Spleen (tissue), 13 donors: ENCODE data around the gene CASP6. TPM values are rescaled to one million over a fixed set of nuclear protein-coding genes. Genes with fewer than 3 reads are reported as not detected.
A peak's percentile ranks its signal among the peaks of the same experiment; 100 is the strongest.

Source experiments
- DNase-seq: peaks from one replicate; pipeline ENCODE4 v3.0.0-alpha.2; 2020
- H3K27ac ChIP-seq, 8 donors: fragments of 200-600 bp; sonication (generic) in 7 of 8; 1 replicate in 4 of 8; 2 replicates in 4 of 8; pipeline versions ENCODE4 v1.5.0 to v1.8.0; 2016 to 2021; ENCODE audit warnings: inconsistent platforms in 4 of 8, mild to moderate bottlenecking in 4 of 8, moderate library complexity in 1 of 8
- H3K27me3 ChIP-seq, 7 donors: fragments of 200-600 bp; sonication (generic) in 6 of 7; replicated peaks in 1 of 7; 1 replicate in 4 of 7; 2 replicates in 3 of 7; pipeline versions ENCODE4 v1.5.0 to v1.8.0; 2016 to 2021; ENCODE audit warnings: inconsistent platforms in 3 of 7, mild to moderate bottlenecking in 1 of 7
- H3K36me3 ChIP-seq, 6 donors: fragments of 200-600 bp; sonication (generic) in 5 of 6; 1 replicate in 4 of 6; 2 replicates in 2 of 6; pipeline versions ENCODE4 v1.5.0 to v1.8.0; 2016 to 2021; ENCODE audit warnings: inconsistent platforms in 2 of 6
- H3K4me1 ChIP-seq, 6 donors: fragments of 200-600 bp; sonication (generic) in 5 of 6; 1 replicate in 3 of 6; 2 replicates in 3 of 6; pipeline versions ENCODE4 v1.5.0 to v1.8.0; 2016 to 2021; ENCODE audit warnings: inconsistent platforms in 3 of 6
- H3K4me3 ChIP-seq, 8 donors: fragments of 200-600 bp; sonication (generic) in 7 of 8; 1 replicate in 4 of 8; 2 replicates in 4 of 8; pipeline versions ENCODE4 v1.5.0 to v1.8.0; 2016 to 2021; ENCODE audit warnings: inconsistent platforms in 4 of 8, mild to moderate bottlenecking in 4 of 8, moderate library complexity in 2 of 8
- H3K9me3 ChIP-seq, 8 donors: fragments of 200-600 bp; sonication (generic) in 7 of 8; 1 replicate in 4 of 8; 2 replicates in 4 of 8; pipeline versions ENCODE4 v1.5.0 to v1.8.0; 2016 to 2021; ENCODE audit warnings: inconsistent platforms in 4 of 8
- POLR2A ChIP-seq, 3 donors: fragments of 450-650 bp; IDR thresholded peaks; one replicate each; pipeline ENCODE4 v1.5.1; 2017; ENCODE audit warnings: antibody characterized with exemption in 3 of 3, mild to moderate bottlenecking in 1 of 3
- POLR2AphosphoS5 ChIP-seq, 3 donors: sonication (generic); formaldehyde crosslinking; IDR thresholded peaks; one replicate each; pipeline ENCODE4 v1.5.1; 2017; ENCODE audit warnings: antibody characterized with exemption in 3 of 3
- WGBS, 5 donors: extraction: QIAGEN DNeasy Blood & Tissue Kit in 3 of 5; methylation state at CpG; one replicate each; pipeline versions ENCODE4 v1.1.5 to v1.1.7; 2013 to 2018; 5-methylcytosine and 5-hydroxymethylcytosine counted together
- intact Hi-C: fragments of 100-400 bp; cut with DNase I; formaldehyde crosslinking; loops from one replicate; pipeline ENCODE4 v1.15.0; 2023; ENCODE audit warnings: low total_unique reads
- long read RNA-seq, 2 donors: transcript quantifications; one replicate each; lab custom pipeline, GENCODE V29; 2026
- polyA plus RNA-seq, 3 donors: library from polyadenylated mRNA; stranded (reverse); fragments of 200-250 nt; gene quantifications; one replicate each; pipeline ENCODE4 v1.2.1, GENCODE V29; 2013
- total RNA-seq, 7 donors: library from RNA; depleted of rRNA in 3 of 7; stranded (reverse); fragments of >200 nt in 3 of 7; fragmentation: NEBNext Ultra II Directional in 4 of 7; extraction: Animal tissue kit (Norgen Biotek cat#: 25700) in 4 of 7; gene quantifications; one replicate each; pipeline versions ENCODE4 v1.1.0 to v1.2.1, GENCODE V29; 2016 to 2021
- TF ChIP-seq, protein P1 (sequence below), 11 experiments: fragments of 200-600 bp in 7 of 11; fragments of 450-650 bp in 4 of 11; sonication (generic) in 4 of 11; IDR thresholded peaks in 8 of 11; conservative IDR thresholded peaks in 3 of 11; 1 replicate in 7 of 11; 2 replicates in 4 of 11; pipeline versions ENCODE4 v1.4.0 to v1.8.0; 2016 to 2021; ENCODE audit warnings: antibody characterized with exemption in 11 of 11, inconsistent platforms in 4 of 11, mild to moderate bottlenecking in 1 of 11
- donor health status: healthy with polysubstance abuse.
- donor health status: DM: no; HTN: no; CAD: no; lungs with moderate emphysema.
- donor health status: DM: no; HTN: no; CAD: no.
- donor health status: Bipolar disorder and iron deficiency.
- donor health status: healthy.
- donor health status: DM: no; HTN: no; CAD: no.
- donor health status: DM: yes; HTN: yes; CAD: no.

The CASP6 gene
- total RNA-seq (10 to 100 TPM; 11.5 to 34.5 (median 15.4) TPM), polyA plus RNA-seq (10 to 100 TPM in 2 of 3 donors, 1 to 10 TPM in 1; 7.7 to 15.3 (median 10.1) TPM)
- long read RNA-seq, donor 1, transcript CASP6-201 (7 exons, 1,548 nt): major isoform, 10 of 51 reads
- long read RNA-seq, donor 1, partial matches to known transcripts: 8 of 51 reads
- long read RNA-seq, donor 1, other reads (novel, unspliced or antisense): 32 of 51 reads
- long read RNA-seq, donor 2, transcript CASP6-201 (7 exons, 1,548 nt): major isoform, 13 of 13 reads
- long read RNA-seq, donor 2, partial matches to known transcripts: 0 of 13 reads
- long read RNA-seq, donor 2, other reads (novel, unspliced or antisense): 0 of 13 reads

DNA sequence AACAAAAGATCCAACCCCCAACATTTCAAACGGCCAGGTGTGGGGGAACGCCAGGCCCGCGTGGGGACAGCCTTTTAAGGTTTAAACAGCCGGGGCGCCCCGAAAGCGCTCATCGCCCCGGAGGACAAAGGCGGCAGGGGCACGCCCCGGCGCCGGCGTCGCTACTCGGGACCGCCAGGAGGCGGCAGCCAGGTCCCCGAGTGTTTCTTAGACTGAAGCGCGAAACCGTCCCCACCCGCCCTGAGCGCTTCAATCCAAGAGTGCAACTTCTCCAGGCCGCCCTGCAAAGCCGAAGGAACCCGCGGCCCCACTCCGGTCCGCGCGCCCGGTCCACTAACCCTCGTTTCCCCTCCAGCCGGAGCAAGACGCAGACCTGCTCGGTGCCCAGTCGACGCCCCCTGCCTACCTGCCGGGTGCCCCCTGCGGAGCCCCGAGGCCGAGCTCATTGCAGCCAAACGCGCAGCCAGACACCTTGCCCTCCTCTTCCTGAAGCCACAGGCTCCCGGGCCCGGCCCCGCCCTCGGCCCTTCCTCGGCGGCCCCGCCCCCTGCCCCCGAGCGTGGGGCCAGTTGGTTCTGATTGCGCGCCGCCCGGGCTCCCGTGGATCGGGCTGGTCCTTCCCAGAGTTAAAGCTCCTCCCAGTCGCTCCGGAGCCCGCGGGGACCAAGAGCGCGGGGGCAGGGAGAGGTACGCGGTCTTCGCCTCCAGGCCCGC, at the start of gene CASP6:
CASP6 (minus strand) TSS at position 496 of the 714 bp plus-strand sequence; CDS start at position 446, 50 bp downstream.
- peak; percentile 95 for DNase-seq
- 1 to 2% (median 1%) methylated on average over 10 to 72 of the region's 72 CpGs for WGBS, 5 donors
- Histone ChIP-seq H3K4me1 (peaks cover 12 to 42% (median 22%) of the 10 kb centered on the region in 6 donors), H3K36me3 (peaks cover 0 to 6% (median 0%) of the 10 kb centered on the region in 6 donors), H3K9me3 (no peaks in the 10 kb centered on the region), H3K27me3 (no peaks in the 10 kb centered on the region), H3K27ac (peak within 1 kb of the TSS; percentile 74 to 91 (median 87)), H3K4me3 (peak within 1 kb of the TSS; percentile 53 to 90 (median 78))
- TF ChIP-seq POLR2AphosphoS5 (IDR thresholded peaks at IDR 0.05) (peak; percentile 76 to 89 (median 86)), POLR2A (IDR thresholded peaks at IDR 0.05) (no peak)
- TF ChIP-seq, protein P1, sequence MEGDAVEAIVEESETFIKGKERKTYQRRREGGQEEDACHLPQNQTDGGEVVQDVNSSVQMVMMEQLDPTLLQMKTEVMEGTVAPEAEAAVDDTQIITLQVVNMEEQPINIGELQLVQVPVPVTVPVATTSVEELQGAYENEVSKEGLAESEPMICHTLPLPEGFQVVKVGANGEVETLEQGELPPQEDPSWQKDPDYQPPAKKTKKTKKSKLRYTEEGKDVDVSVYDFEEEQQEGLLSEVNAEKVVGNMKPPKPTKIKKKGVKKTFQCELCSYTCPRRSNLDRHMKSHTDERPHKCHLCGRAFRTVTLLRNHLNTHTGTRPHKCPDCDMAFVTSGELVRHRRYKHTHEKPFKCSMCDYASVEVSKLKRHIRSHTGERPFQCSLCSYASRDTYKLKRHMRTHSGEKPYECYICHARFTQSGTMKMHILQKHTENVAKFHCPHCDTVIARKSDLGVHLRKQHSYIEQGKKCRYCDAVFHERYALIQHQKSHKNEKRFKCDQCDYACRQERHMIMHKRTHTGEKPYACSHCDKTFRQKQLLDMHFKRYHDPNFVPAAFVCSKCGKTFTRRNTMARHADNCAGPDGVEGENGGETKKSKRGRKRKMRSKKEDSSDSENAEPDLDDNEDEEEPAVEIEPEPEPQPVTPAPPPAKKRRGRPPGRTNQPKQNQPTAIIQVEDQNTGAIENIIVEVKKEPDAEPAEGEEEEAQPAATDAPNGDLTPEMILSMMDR (IDR thresholded peaks at IDR 0.05 in 8 of 11, conservative IDR thresholded peaks at IDR 0.05 in 3 of 11): peak; percentile 46 to 88 (median 72)
- intact Hi-C loops: loop anchor here (10.0 kb wide), 2 partner anchors 122 to 138 kb away; partner anchors contain the start of genes MCUB and RRH

- H3K36me3 ChIP-seq: peaks cover 0 to 6% (median 0%) of the 10 kb centered on the region in 6 donors
Measured at GRCh38 chr4:109752525-109752924, 49.3 kb upstream of the CASP6 start.

DNA sequence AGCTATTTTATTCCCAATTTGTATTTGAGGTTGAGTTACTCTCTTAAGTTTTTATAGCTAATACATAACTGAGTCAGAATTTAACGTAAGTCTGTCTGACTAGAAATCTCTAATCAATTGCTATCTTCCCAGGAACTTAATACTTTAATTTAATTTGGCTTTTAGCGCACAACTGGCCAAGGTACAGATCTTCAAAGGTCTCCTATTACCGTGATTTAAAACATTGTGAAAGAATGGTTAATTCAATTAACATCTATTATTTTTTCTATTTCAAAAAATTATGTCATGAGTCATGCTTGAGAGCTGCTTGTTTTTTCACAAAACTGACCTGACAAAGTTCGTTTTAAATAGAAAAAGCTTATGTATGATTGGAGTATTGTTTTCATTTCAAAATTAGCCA, 48.6 kb upstream of the CASP6 start:
- H3K4me1 ChIP-seq: no peaks in the 10 kb centered on the region
- H3K27ac ChIP-seq: no peak overlapping the region
- DNase-seq: no peak
- TF ChIP-seq POLR2A (IDR thresholded peaks at IDR 0.05): no peak
- TF ChIP-seq, protein P1 (IDR thresholded peaks at IDR 0.05 in 8 of 11, conservative IDR thresholded peaks at IDR 0.05 in 3 of 11): no peak
- no peak for TF ChIP-seq POLR2AphosphoS5 (IDR thresholded peaks at IDR 0.05)
- WGBS, 5 donors: 92 to 97% (median 95%) methylated on average over 4 of the region's 4 CpGs
- no peak overlapping the region for H3K4me3 ChIP-seq
- no peaks in the 10 kb centered on the region for H3K9me3 ChIP-seq
- no peaks in the 10 kb centered on the region for H3K27me3 ChIP-seq
- intact Hi-C loops: no loop called here
- peaks cover 0 to 6% (median 0%) of the 10 kb centered on the region in 6 donors for H3K36me3 ChIP-seq

More at GRCh38 chr4:109752525-109752924, 49.3 kb upstream of the CASP6 start:
- Histone ChIP-seq H3K4me1 (no peaks in the 10 kb centered on the region), H3K27me3 (no peaks in the 10 kb centered on the region), H3K27ac (no peak overlapping the region), H3K9me3 (no peaks in the 10 kb centered on the region), H3K4me3 (no peak overlapping the region)
- 0 to 65% (median 0%) methylated on average over 1 of the region's 1 CpG for WGBS, 5 donors
- intact Hi-C loops: no loop called here
- no peak for DNase-seq
- TF ChIP-seq, protein P1 (IDR thresholded peaks at IDR 0.05 in 8 of 11, conservative IDR thresholded peaks at IDR 0.05 in 3 of 11): no peak
- TF ChIP-seq POLR2A (IDR thresholded peaks at IDR 0.05) (no peak), POLR2AphosphoS5 (IDR thresholded peaks at IDR 0.05) (no peak)
